RWPE2 (cell line): ENCODE data around the gene WDFY2.
"Not testable (repeated sequence)": the region's sequence is repeated elsewhere in the genome, so short reads cannot be mapped to it uniquely, and the experiment has no call there.

ENCODE experiments used
- ATAC-seq: fragments of 200-7000 bp; cut with Tn5 transposase; 3 replicates; pipeline ENCODE4 v1.9.1; 2021; ENCODE audit warnings: low read depth
- DNase-seq: peaks from one replicate; pipeline ENCODE4 v3.0.0-alpha.2; 2020; ENCODE audit warnings: low spot score
- H3K27ac ChIP-seq: fragments of 450-650 bp; 2 replicates; pipeline ENCODE4 v1.5.1; 2017; ENCODE audit warnings: mild to moderate bottlenecking; ENCODE audit not compliant: poor library complexity, severe bottlenecking
- H3K27me3 ChIP-seq: fragments of 250-450 bp; sonication (Bioruptor Pico); 2 replicates; pipeline ENCODE4 v1.5.1; 2021; ENCODE audit warnings: mild to moderate bottlenecking, moderate library complexity; ENCODE audit not compliant: insufficient read depth, poor library complexity, severe bottlenecking
- H3K36me3 ChIP-seq: fragments of 250-450 bp; sonication (Bioruptor Pico); 2 replicates; pipeline ENCODE4 v1.5.1; 2020; ENCODE audit warnings: low read depth, mild to moderate bottlenecking, moderate library complexity
- H3K4me1 ChIP-seq: fragments of 250-450 bp; sonication (Bioruptor Pico); 2 replicates; pipeline ENCODE4 v1.5.1; 2021; ENCODE audit warnings: mild to moderate bottlenecking, moderate library complexity; ENCODE audit not compliant: insufficient read depth, poor library complexity, severe bottlenecking
- H3K4me3 ChIP-seq: fragments of 250-450 bp; sonication (Bioruptor Pico); 2 replicates; pipeline ENCODE4 v1.5.1; 2021; ENCODE audit warnings: mild to moderate bottlenecking, moderate library complexity; ENCODE audit not compliant: severe bottlenecking
- H3K9me3 ChIP-seq: fragments of 250-450 bp; sonication (Bioruptor Pico); 2 replicates; pipeline ENCODE4 v1.5.1; 2021; ENCODE audit warnings: mild to moderate bottlenecking, moderate library complexity; ENCODE audit not compliant: severe bottlenecking
- TF ChIP-seq, protein P1 (sequence below): fragments of 450-650 bp; IDR thresholded peaks from one replicate; pipeline ENCODE4 v1.5.1; 2017; ENCODE audit warnings: mild to moderate bottlenecking, moderate library complexity; ENCODE audit not compliant: poor library complexity, severe bottlenecking

The WDFY2 gene

DNA sequence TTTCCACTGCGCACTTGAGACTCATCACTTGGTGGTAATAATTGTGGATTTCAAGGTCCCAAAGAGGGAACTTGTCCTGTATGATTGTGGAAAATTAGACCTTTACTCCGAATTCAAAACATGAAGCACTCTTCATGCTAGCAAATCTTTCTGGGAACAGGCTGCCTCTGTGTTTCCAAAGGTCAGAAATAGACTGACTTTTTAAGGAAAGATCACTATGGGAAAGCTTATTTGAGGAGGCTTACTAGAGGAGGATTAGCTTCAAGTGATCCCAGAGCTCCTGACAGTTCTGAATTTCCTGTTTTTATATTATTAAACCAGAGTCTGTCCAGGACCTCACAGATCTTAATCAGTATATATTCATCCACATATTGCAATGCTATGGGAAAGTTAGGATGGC, 5.5 kb downstream of the WDFY2 start:
- ATAC-seq (no peak), DNase-seq (no peak)
- peaks cover 36% of the 10 kb centered on the region for H3K36me3 ChIP-seq
- TF ChIP-seq, protein P1, sequence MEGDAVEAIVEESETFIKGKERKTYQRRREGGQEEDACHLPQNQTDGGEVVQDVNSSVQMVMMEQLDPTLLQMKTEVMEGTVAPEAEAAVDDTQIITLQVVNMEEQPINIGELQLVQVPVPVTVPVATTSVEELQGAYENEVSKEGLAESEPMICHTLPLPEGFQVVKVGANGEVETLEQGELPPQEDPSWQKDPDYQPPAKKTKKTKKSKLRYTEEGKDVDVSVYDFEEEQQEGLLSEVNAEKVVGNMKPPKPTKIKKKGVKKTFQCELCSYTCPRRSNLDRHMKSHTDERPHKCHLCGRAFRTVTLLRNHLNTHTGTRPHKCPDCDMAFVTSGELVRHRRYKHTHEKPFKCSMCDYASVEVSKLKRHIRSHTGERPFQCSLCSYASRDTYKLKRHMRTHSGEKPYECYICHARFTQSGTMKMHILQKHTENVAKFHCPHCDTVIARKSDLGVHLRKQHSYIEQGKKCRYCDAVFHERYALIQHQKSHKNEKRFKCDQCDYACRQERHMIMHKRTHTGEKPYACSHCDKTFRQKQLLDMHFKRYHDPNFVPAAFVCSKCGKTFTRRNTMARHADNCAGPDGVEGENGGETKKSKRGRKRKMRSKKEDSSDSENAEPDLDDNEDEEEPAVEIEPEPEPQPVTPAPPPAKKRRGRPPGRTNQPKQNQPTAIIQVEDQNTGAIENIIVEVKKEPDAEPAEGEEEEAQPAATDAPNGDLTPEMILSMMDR: no peak
- H3K27ac ChIP-seq: peak overlapping the region; percentile 97
- H3K9me3 ChIP-seq: no peaks in the 10 kb centered on the region
- H3K27me3 ChIP-seq: no peaks in the 10 kb centered on the region
- peaks cover 82% of the 10 kb centered on the region for H3K4me1 ChIP-seq
- H3K4me3 ChIP-seq: no peak overlapping the region

DNA sequence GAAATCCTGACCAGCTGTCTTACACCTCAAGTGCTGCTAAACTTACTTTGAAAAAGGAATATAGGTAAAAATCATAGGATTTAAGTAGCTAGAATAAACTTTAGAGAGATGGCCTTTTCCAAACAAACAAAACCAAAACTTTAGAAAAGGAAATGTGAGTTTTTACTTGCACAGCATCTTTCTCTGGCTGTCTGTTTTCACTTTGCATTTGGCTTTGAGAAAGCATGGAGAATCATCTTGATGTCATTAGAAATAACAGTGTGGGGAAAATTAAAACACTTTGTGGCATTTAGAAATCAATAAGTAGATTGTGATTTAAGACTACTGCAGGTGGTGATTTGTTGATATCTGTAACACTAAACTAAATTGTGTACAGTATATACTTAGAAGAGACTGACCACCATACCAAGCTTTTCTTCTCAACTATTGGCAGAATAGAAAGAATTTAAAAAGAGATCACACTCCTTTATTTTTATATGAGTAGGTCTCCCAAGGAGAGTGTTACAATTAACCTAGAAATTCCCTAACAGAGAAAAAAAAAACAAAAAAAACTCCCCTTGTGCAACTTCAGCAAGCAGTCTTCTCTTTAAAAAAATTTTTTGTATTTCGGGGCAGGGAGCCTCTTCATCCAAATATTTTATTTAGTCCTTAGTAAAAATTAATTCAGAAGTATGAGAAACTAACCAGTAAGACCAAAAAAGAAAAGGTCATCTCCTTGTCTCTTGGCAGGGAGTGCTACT, 6.1 kb downstream of the WDFY2 start:
- TF ChIP-seq, protein P1: no peak
- peaks cover 83% of the 10 kb centered on the region for H3K4me1 ChIP-seq
- no peak overlapping the region for H3K4me3 ChIP-seq
- no peak for ATAC-seq
- peaks cover 40% of the 10 kb centered on the region for H3K36me3 ChIP-seq
- no peaks in the 10 kb centered on the region for H3K9me3 ChIP-seq
- no peak for DNase-seq
- H3K27ac ChIP-seq: peak overlapping the region; percentile 97
- H3K27me3 ChIP-seq: no peaks in the 10 kb centered on the region

DNA sequence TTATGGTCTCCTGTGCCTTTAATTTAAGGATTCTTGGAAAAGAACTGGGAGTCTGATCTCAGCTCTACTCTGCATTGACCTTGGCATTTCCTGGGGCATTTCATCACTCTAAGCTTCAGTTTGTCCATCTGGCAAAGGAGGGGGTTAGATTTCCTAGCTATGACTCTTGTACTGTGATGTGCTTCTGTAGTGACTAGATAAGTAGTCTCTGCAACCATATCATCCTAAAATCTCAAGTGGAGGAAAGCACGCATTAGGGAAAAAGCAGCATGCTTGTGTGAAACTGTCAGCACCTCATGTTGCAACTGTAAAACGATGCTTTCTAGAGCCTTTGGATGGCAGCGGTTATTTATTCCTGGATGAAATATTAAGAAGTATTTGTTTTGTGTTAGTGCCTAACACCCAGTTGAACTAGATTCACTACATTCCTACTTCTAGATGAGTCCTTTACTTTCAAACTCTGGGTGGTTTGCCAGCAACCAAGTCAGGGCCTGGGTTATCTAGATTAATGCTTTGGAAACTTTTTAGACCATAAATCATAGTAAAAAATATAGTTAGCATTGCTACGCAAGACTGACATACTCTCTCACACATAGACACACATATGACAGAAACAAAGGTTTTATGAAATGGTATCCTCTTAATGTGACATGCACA, 6.8 kb downstream of the WDFY2 start:
- ATAC-seq (peak; percentile 94), DNase-seq (no peak)
- H3K27me3 ChIP-seq: no peaks in the 10 kb centered on the region
- no peaks in the 10 kb centered on the region for H3K9me3 ChIP-seq
- no peak overlapping the region for H3K4me3 ChIP-seq
- TF ChIP-seq, protein P1: no peak
- H3K4me1 ChIP-seq: peaks cover 88% of the 10 kb centered on the region
- peak overlapping the region; percentile 97 for H3K27ac ChIP-seq
- H3K36me3 ChIP-seq: peaks cover 38% of the 10 kb centered on the region

DNA sequence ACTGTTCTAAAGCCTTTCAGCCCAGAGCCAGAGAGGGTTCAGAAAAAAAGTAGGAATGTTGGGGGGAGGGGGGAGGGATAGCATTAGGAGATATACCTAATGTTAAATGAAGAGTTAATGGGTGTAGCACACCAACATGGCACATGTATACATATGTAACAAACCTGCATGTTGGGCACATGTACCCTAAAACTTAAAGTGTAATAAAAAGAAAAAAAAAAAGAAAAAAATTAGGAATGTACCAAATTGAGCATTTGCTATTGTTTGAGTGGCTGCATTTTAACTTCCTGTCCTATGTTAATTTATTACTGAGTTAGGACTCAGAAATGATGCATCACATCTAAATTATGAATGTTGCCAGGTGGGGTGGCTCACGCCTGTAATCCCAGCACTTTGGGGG, 7.7 kb downstream of the WDFY2 start:
- Histone ChIP-seq H3K4me1 (peaks cover 88% of the 10 kb centered on the region), H3K36me3 (peaks cover 29% of the 10 kb centered on the region), H3K27ac (peak overlapping the region; percentile 97)
- not testable (repeated sequence) for H3K27me3 ChIP-seq, DNase-seq, H3K4me3 ChIP-seq, ATAC-seq, H3K9me3 ChIP-seq

DNA sequence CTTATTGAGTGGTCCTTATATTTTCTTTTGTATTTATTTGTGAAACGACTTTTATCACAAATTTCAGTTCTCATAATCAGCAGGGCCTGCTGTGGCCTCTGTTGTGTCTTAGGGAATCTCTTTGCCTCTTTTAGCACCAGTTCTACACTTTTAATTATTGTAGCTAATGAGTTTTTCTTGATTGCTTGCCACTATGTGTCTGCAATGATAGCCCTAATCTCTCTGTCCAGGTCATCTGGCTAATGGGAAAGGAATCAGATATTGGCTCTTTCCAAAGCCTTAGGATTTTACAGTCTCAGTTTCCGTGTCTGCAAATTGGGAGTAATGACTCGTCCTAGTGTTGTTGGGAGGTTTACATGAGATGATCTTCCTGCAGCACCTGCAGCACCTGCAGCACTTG, 10.2 kb downstream of the WDFY2 start:
- ATAC-seq (no peak), DNase-seq (no peak)
- H3K27ac ChIP-seq: no peak overlapping the region
- H3K4me1 ChIP-seq: peaks cover 65% of the 10 kb centered on the region
- H3K9me3 ChIP-seq: no peaks in the 10 kb centered on the region
- TF ChIP-seq, protein P1: no peak
- peaks cover 23% of the 10 kb centered on the region for H3K36me3 ChIP-seq
- no peaks in the 10 kb centered on the region for H3K27me3 ChIP-seq
- no peak overlapping the region for H3K4me3 ChIP-seq
